Naive thymus-derived CD4-positive, alpha-beta T cell (primary cell): ENCODE measurements around the gene FBXL17. TPM values are rescaled to one million over a fixed set of nuclear protein-coding genes. Genes with fewer than 3 reads are reported as not detected.

Experiments
- ATAC-seq: fragments of 150-1000 bp; cut with Tn5 transposase; 2 replicates; pipeline ENCODE4 v1.10.0; 2021; ENCODE audit warnings: mild to moderate bottlenecking, moderate library complexity
- CTCF ChIA-PET: fragments of 350-600 bp; sonication (Branson Sonifier 250); formaldehyde crosslinking; loops from one replicate; lab custom pipeline; 2021; ENCODE audit warnings: antibody characterized with exemption; lab: Charles Lee
- POLR2A ChIA-PET: fragments of 350-600 bp; sonication (Branson Sonifier 250); formaldehyde crosslinking; loops from one replicate; lab custom pipeline; 2021; ENCODE audit warnings: antibody characterized with exemption, inconsistent platforms; lab: Charles Lee
- DNase-seq, 9 donors: peaks; one replicate each; pipeline versions ENCODE4 v3.0.0 to v3.0.0-alpha.2; 2020 to 2022; ENCODE audit warnings: mixed read lengths in 1 of 9
- H3K27ac ChIP-seq: one replicate; pipeline ENCODE4 v1.7.0; 2013; ENCODE audit warnings: mild to moderate bottlenecking, low read depth, low read length, moderate library complexity
- H3K27me3 ChIP-seq, 2 donors: one replicate each; pipeline ENCODE4 v1.7.0; 2013; ENCODE audit warnings: low read length in 2 of 2, mild to moderate bottlenecking in 2 of 2, moderate library complexity in 2 of 2; ENCODE audit not compliant: control insufficient read depth in 2 of 2, insufficient read depth in 2 of 2
- H3K36me3 ChIP-seq, 3 experiments: 1 replicate in 2 of 3; 2 replicates in 1 of 3; pipeline ENCODE4 v1.7.0; 2013; ENCODE audit warnings: low read length in 3 of 3, mild to moderate bottlenecking in 3 of 3, moderate library complexity in 1 of 3; ENCODE audit not compliant: insufficient read depth in 3 of 3, control insufficient read depth in 2 of 3
- H3K4me1 ChIP-seq, 2 donors: one replicate each; pipeline ENCODE4 v1.7.0; 2013; ENCODE audit warnings: low read length in 2 of 2, mild to moderate bottlenecking in 2 of 2, moderate library complexity in 1 of 2; ENCODE audit not compliant: control insufficient read depth in 2 of 2, insufficient read depth in 2 of 2
- H3K4me3 ChIP-seq: 2 replicates; pipeline ENCODE4 v1.7.0; 2013; ENCODE audit warnings: mild to moderate bottlenecking, low read length
- H3K9me3 ChIP-seq, 3 experiments: 1 replicate in 2 of 3; 2 replicates in 1 of 3; pipeline ENCODE4 v1.7.0; 2013; ENCODE audit warnings: low read length in 3 of 3; ENCODE audit not compliant: control insufficient read depth in 2 of 3
- H3K27ac Mint-ChIP-seq, 9 donors: one replicate each; pipeline ENCODE4 v1.8.0; 2020 to 2022; ENCODE audit warnings: mixed read lengths in 9 of 9, mild to moderate bottlenecking in 8 of 9, moderate library complexity in 5 of 9, inconsistent platforms in 2 of 9
- H3K27me3 Mint-ChIP-seq, 5 donors: one replicate each; pipeline ENCODE4 v1.8.0; 2021 to 2022; ENCODE audit warnings: mixed read lengths in 5 of 5, mild to moderate bottlenecking in 1 of 5
- H3K36me3 Mint-ChIP-seq, 5 donors: one replicate each; pipeline ENCODE4 v1.8.0; 2020 to 2022; ENCODE audit warnings: mixed read lengths in 5 of 5, mild to moderate bottlenecking in 3 of 5, inconsistent platforms in 1 of 5
- H3K4me1 Mint-ChIP-seq, 7 donors: one replicate each; pipeline ENCODE4 v1.8.0; 2020 to 2022; ENCODE audit warnings: mixed read lengths in 7 of 7, mild to moderate bottlenecking in 3 of 7, inconsistent platforms in 1 of 7
- H3K4me3 Mint-ChIP-seq, 10 donors: one replicate each; pipeline ENCODE4 v1.8.0; 2020 to 2022; ENCODE audit warnings: mild to moderate bottlenecking in 10 of 10, mixed read lengths in 10 of 10, moderate library complexity in 6 of 10, inconsistent platforms in 2 of 10
- H3K9me3 Mint-ChIP-seq, 11 donors: one replicate each; pipeline ENCODE4 v1.8.0; 2020 to 2022; ENCODE audit warnings: mixed read lengths in 11 of 11, mild to moderate bottlenecking in 4 of 11, inconsistent platforms in 1 of 11, moderate library complexity in 1 of 11
- intact Hi-C, 2 donors: fragments of 100-400 bp; cut with micrococcal nuclease; formaldehyde crosslinking; loops; one replicate each; pipeline ENCODE4 v1.15.1; 2023
- polyA plus RNA-seq, 2 donors: library from polyadenylated mRNA; unstranded; fragments of 300-500 nt; fragmentation: Illumina TruSeq; gene quantifications; one replicate each; pipeline ENCODE4 v1.2.3, GENCODE V29; 2021
- total RNA-seq, 6 experiments: library from RNA in 5 of 6; stranded (reverse) in 5 of 6; gene quantifications; 1 replicate in 5 of 6; 2 replicates in 1 of 6; pipeline ENCODE4 v1.2.3 and lab custom pipeline; 2021 to 2026

The FBXL17 gene
- total and polyA plus RNA-seq, 7 experiments from 2014 or later, result 4.4 to 28.4 (median 19.6) TPM

DNA sequence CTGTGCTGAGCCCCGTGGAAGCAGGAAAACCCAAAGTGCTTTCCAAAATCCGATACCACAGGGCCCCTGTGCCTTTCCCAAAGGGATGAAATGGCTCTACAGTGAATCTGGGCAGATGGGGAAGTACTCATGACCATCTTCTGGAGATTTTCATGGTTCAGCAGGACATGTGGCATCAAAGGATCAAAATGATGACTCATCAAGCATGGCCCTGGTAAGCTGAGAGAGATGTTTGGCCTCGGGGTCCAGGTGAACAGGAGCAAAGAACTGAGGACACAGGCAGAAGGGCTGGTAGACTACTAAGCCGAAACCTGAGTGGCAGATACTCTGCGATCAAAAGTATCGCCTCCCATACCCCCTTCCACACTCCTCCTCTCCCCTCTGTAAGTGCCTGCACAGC lies 551.1 kb downstream of the FBXL17 start:
- H3K9me3 ChIP-seq, result no peaks in the 10 kb centered on the region
- ATAC-seq (no peak), DNase-seq (no peak)
- no peaks in the 10 kb centered on the region for H3K36me3 Mint-ChIP-seq
- H3K27me3 Mint-ChIP-seq, result peaks cover 0 to 17% (median 5%) of the 10 kb centered on the region in 5 donors
- H3K4me3 Mint-ChIP-seq, result no peak overlapping the region
- H3K4me1 Mint-ChIP-seq, result peaks cover 0 to 2% (median 0%) of the 10 kb centered on the region in 7 donors
- ChIA-PET POLR2A (no interaction called here), CTCF (no interaction called here)
- no peak overlapping the region for H3K27ac Mint-ChIP-seq
- no peak overlapping the region for H3K4me3 ChIP-seq
- peaks cover 0 to 2% (median 0%) of the 10 kb centered on the region in 11 donors for H3K9me3 Mint-ChIP-seq
- H3K27ac ChIP-seq, result no peak overlapping the region
- intact Hi-C loops, result no loop called here
- H3K4me1 ChIP-seq, result no peaks in the 10 kb centered on the region
- H3K27me3 ChIP-seq, result no peaks in the 10 kb centered on the region
- no peaks in the 10 kb centered on the region for H3K36me3 ChIP-seq

DNA sequence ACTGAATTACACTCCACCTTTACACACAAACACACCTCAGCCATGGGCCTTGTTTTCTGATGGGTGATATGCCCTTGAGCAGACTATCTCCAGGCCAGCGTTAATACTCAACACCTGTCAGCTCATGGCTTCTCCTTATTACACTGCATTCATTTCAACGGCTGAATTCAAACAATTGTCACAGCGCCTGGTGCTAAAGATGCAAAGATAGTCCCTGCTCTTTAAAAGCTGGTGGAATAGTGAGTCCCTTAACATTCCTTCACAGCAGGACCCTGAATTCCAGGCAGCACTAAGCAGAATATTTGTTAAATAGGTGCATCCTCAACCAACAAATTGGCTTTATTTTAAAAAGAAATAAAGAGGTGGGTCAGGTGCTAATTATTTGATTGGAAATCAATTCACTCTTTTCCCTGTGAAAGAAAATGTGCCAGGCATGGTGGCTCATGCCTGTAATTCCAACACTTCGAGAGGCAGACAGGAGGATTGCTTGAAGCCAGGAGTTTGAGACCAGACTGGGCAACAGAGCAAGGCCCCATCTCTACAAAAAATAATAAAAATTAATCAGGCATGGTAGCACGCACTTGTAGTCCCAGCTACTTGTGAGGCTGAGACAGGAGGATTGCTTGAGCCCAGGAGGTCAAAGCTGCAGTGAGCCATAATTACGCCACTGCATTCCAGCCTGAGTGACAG lies 555.4 kb downstream of the FBXL17 start:
- Mint-ChIP-seq H3K4me3 (no peak overlapping the region), H3K27me3 (peaks cover 0 to 32% (median 13%) of the 10 kb centered on the region in 5 donors), H3K4me1 (peaks cover 0 to 2% (median 0%) of the 10 kb centered on the region in 7 donors), H3K27ac (no peak overlapping the region), H3K9me3 (peaks cover 0 to 11% (median 3%) of the 10 kb centered on the region in 11 donors), H3K36me3 (peaks cover 0 to 4% (median 0%) of the 10 kb centered on the region in 5 donors)
- no peak for DNase-seq
- ChIA-PET POLR2A (no interaction called here), CTCF (no interaction called here)
- Histone ChIP-seq H3K27ac (no peak overlapping the region), H3K27me3 (no peaks in the 10 kb centered on the region), H3K9me3 (no peaks in the 10 kb centered on the region), H3K4me3 (no peak overlapping the region), H3K4me1 (no peaks in the 10 kb centered on the region), H3K36me3 (no peaks in the 10 kb centered on the region)
- ATAC-seq, result no peak
- intact Hi-C loops, result no loop called here

DNA sequence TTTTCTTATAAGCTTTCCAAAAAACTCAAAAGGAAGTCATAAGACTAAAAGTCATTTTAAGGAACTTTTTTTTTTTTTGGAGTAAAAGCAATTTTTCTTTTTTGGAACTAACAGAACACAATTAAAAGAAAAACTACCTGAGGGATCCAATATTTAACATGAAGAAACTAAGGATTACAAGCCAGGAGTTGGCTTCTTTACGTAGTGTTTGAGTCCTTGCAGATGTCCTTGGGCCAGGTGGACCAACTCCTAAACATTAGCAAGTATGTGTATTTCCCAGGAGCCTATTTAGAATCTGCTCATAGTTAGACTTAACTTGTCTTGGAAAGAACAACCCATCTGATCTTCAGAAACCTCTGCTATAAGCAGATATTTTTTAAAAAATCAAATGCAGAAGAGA lies 557.1 kb downstream of the FBXL17 start:
- Mint-ChIP-seq H3K4me3 (no peak overlapping the region), H3K4me1 (peaks cover 0 to 2% (median 0%) of the 10 kb centered on the region in 7 donors), H3K36me3 (peaks cover 0 to 4% (median 0%) of the 10 kb centered on the region in 5 donors), H3K27ac (no peak overlapping the region), H3K27me3 (peaks cover 0 to 25% (median 13%) of the 10 kb centered on the region in 5 donors), H3K9me3 (peaks cover 0 to 9% (median 3%) of the 10 kb centered on the region in 11 donors)
- intact Hi-C loops, result no loop called here
- Histone ChIP-seq H3K9me3 (no peaks in the 10 kb centered on the region), H3K36me3 (no peaks in the 10 kb centered on the region), H3K27me3 (no peaks in the 10 kb centered on the region), H3K4me1 (no peaks in the 10 kb centered on the region), H3K27ac (no peak overlapping the region), H3K4me3 (no peak overlapping the region)
- DNase-seq (no peak), ATAC-seq (no peak)
- POLR2A ChIA-PET, result no interaction called here
- CTCF ChIA-PET, result no interaction called here

DNA sequence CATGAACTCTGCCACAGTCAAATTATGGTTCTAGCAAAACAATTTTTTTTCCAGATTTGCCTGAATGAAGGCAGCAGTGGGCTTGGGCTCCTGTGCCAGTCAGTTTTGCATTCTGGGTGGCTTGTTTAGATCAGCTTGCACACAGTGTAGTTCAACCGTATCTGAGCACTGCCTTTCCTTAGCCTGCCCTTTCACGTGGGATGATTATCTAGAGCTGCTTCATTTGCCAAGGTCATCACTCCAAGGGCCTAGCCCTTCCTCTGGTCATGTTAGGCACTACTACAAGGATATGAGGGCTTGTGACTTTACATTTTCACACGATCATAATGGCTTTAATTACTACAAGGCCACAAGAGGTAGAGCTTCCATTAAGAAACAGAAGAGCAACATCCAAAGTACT lies 560.6 kb downstream of the FBXL17 start:
- H3K36me3 Mint-ChIP-seq, result peaks cover 0 to 4% (median 0%) of the 10 kb centered on the region in 5 donors
- ATAC-seq (no peak), DNase-seq (no peak)
- Histone ChIP-seq H3K36me3 (no peaks in the 10 kb centered on the region), H3K27ac (no peak overlapping the region), H3K27me3 (no peaks in the 10 kb centered on the region), H3K4me1 (no peaks in the 10 kb centered on the region), H3K4me3 (no peak overlapping the region), H3K9me3 (no peaks in the 10 kb centered on the region)
- CTCF ChIA-PET, result no interaction called here
- no peak overlapping the region for H3K27ac Mint-ChIP-seq
- H3K27me3 Mint-ChIP-seq, result peaks cover 0 to 21% (median 12%) of the 10 kb centered on the region in 5 donors
- no peaks in the 10 kb centered on the region for H3K4me1 Mint-ChIP-seq
- H3K4me3 Mint-ChIP-seq, result no peak overlapping the region
- H3K9me3 Mint-ChIP-seq, result peaks cover 0 to 9% (median 3%) of the 10 kb centered on the region in 11 donors
- intact Hi-C loops, result no loop called here
- POLR2A ChIA-PET, result no interaction called here

DNA sequence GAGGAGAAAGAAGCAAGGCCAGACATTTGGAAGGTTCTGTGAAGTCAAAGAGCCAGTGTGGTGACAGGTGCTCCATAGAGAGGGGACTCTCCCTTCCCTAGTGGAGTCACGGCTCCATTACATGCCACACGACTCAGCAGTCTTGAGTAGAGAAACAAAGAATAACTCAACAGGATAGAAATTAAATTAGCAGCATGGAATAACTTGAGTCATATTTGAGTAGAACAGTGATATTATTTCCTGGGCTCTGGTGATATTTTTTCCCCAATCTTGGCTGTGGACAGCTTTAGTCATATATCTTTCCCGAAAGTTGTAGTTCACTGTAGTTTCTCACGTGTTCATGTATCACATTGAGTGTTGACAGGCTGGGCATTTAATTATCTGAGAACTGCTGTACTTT lies 561.5 kb downstream of the FBXL17 start:
- peaks cover 0 to 20% (median 3%) of the 10 kb centered on the region in 5 donors for H3K27me3 Mint-ChIP-seq
- Histone ChIP-seq H3K4me3 (no peak overlapping the region), H3K27me3 (no peaks in the 10 kb centered on the region), H3K27ac (no peak overlapping the region), H3K36me3 (no peaks in the 10 kb centered on the region), H3K9me3 (no peaks in the 10 kb centered on the region), H3K4me1 (no peaks in the 10 kb centered on the region)
- H3K27ac Mint-ChIP-seq, result no peak overlapping the region
- no peak for DNase-seq
- H3K4me3 Mint-ChIP-seq, result no peak overlapping the region
- peaks cover 0 to 9% (median 3%) of the 10 kb centered on the region in 11 donors for H3K9me3 Mint-ChIP-seq
- no peaks in the 10 kb centered on the region for H3K4me1 Mint-ChIP-seq
- ChIA-PET CTCF (no interaction called here), POLR2A (no interaction called here)
- H3K36me3 Mint-ChIP-seq, result peaks cover 0 to 4% (median 0%) of the 10 kb centered on the region in 5 donors
- intact Hi-C loops, result no loop called here
- no peak for ATAC-seq

DNA sequence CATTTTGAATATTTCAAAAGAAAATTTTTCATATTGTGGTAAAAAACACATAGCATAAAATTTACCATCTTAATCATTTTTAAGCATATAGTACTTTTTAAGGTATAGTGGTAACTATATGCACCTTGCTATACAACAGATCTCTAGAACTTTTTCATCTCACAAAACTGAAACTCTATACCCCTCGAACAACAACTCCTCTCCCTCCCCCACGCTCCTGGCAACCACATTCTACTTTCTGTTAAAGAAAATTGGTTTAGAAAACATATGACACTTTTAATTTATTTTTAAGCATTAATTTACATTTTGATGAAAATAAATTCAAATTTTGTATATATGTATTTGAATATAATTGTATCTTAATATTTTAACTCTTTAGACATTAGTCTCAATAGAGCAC lies 563.9 kb downstream of the FBXL17 start:
- H3K4me3 Mint-ChIP-seq, result no peak overlapping the region
- ATAC-seq, result no peak

DNA sequence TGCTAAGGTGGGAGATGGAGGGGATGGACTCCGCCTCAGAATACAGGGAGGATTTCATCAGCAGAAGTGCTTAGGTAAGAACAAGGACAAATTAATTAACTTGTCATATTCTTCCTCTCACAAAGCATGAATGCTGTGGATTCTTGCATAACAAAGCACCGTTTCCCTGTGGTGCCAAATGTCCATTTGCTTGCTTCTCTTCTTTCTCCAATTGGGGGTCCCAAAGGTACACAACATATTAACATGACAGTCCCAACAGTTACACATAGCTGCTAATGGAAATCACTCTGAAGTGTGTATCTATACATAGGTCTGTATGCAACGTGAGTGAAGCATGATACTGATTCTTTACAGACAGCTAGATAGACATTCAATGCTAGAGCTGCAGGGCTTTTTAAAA lies 564.5 kb downstream of the FBXL17 start:
- peaks cover 0 to 2% (median 0%) of the 10 kb centered on the region in 7 donors for H3K4me1 Mint-ChIP-seq
- H3K4me3 Mint-ChIP-seq, result no peak overlapping the region
- Histone ChIP-seq H3K9me3 (no peaks in the 10 kb centered on the region), H3K4me1 (no peaks in the 10 kb centered on the region), H3K27me3 (no peaks in the 10 kb centered on the region), H3K4me3 (no peak overlapping the region), H3K27ac (no peak overlapping the region), H3K36me3 (no peaks in the 10 kb centered on the region)
- H3K9me3 Mint-ChIP-seq, result peaks cover 0 to 4% (median 0%) of the 10 kb centered on the region in 11 donors
- H3K27me3 Mint-ChIP-seq, result peaks cover 0 to 15% (median 3%) of the 10 kb centered on the region in 5 donors
- CTCF ChIA-PET, result no interaction called here
- H3K36me3 Mint-ChIP-seq, result no peaks in the 10 kb centered on the region
- no peak for DNase-seq
- H3K27ac Mint-ChIP-seq, result no peak overlapping the region
- POLR2A ChIA-PET, result no interaction called here
- no peak for ATAC-seq
- intact Hi-C loops, result no loop called here

More for the DNA sequence above, 563.9 kb downstream of the FBXL17 start:
- Histone ChIP-seq H3K36me3 (no peaks in the 10 kb centered on the region), H3K27me3 (no peaks in the 10 kb centered on the region), H3K4me3 (no peak overlapping the region), H3K4me1 (no peaks in the 10 kb centered on the region), H3K27ac (no peak overlapping the region), H3K9me3 (no peaks in the 10 kb centered on the region)
- Mint-ChIP-seq H3K27ac (no peak overlapping the region), H3K36me3 (no peaks in the 10 kb centered on the region), H3K9me3 (peaks cover 0 to 6% (median 0%) of the 10 kb centered on the region in 11 donors), H3K4me1 (peaks cover 0 to 2% (median 0%) of the 10 kb centered on the region in 7 donors), H3K27me3 (peaks cover 0 to 10% (median 0%) of the 10 kb centered on the region in 5 donors)
- CTCF ChIA-PET, result no interaction called here
- intact Hi-C loops, result no loop called here
- POLR2A ChIA-PET, result no interaction called here
- DNase-seq, result no peak
